ENCODE results near the gene CSK. TPM values are rescaled to one million over a fixed set of nuclear protein-coding genes. Genes with fewer than 3 reads are reported as not detected.

Gene CSK
- total RNA-seq, 3 donors from 2014 or later (not counting 1 experiment from before 2014, with no cell fraction given) = 282 to 334 (median 287) TPM

DNA sequence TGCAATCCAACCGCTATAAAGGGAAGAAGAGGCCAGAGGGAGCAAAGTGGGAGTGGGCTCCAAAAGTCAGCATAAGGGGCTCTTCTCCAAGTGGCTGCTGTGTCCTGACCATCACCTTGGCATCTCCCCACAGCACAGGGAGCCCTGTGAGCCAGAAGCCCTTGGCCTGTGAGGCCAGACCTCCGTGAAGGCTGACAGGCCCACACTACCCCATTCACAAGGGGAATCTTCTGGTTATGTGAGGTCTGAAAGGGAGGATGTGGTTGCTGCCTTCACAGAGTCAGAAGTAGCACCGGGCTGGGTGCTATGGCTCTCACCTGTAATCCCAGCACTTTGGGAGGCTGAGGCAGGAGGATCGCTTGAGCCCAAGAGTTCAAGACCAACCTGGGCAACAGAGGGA, 63.7 kb downstream of the CSK start:
- Histone ChIP-seq H3K9me3 (ENCODE audit: control insufficient read depth, insufficient read depth, low read length) (no peaks in the 10 kb centered on the region), H3K4me1 (ENCODE audit: control insufficient read depth, insufficient read depth, low read length) (peaks cover 48% of the 10 kb centered on the region), H3K27me3 (ENCODE audit: control insufficient read depth, insufficient read depth, low read length) (no peaks in the 10 kb centered on the region), H3K4me3 (ENCODE audit: low read length) (no peak overlapping the region), H3K36me3 (ENCODE audit: control insufficient read depth, insufficient read depth, low read length) (peaks cover 34% of the 10 kb centered on the region), H3K27ac (ENCODE audit: low read length) (peak overlapping the region; percentile 80)
- ATAC-seq (peak in 1 of 3 donors; percentile 5), DNase-seq (peak in 1 of 2 donors; percentile 56)
- peak overlapping the region; percentile 91 for H3K27ac Mint-ChIP-seq
- 26% methylated on average over 4 of the region's 4 CpGs for WGBS (ENCODE audit: insufficient coverage)
- TF ChIP-seq, protein P1, sequence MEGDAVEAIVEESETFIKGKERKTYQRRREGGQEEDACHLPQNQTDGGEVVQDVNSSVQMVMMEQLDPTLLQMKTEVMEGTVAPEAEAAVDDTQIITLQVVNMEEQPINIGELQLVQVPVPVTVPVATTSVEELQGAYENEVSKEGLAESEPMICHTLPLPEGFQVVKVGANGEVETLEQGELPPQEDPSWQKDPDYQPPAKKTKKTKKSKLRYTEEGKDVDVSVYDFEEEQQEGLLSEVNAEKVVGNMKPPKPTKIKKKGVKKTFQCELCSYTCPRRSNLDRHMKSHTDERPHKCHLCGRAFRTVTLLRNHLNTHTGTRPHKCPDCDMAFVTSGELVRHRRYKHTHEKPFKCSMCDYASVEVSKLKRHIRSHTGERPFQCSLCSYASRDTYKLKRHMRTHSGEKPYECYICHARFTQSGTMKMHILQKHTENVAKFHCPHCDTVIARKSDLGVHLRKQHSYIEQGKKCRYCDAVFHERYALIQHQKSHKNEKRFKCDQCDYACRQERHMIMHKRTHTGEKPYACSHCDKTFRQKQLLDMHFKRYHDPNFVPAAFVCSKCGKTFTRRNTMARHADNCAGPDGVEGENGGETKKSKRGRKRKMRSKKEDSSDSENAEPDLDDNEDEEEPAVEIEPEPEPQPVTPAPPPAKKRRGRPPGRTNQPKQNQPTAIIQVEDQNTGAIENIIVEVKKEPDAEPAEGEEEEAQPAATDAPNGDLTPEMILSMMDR (IDR thresholded peaks at IDR 0.05) = no peak
- H3K36me3 Mint-ChIP-seq = peaks cover 15% of the 10 kb centered on the region
- peaks cover 18 to 49% of the 10 kb centered on the region in 2 donors for H3K4me1 Mint-ChIP-seq
- H3K27me3 Mint-ChIP-seq (ENCODE audit: low read depth in 2 of 2) = no peaks in the 10 kb centered on the region
- no peaks in the 10 kb centered on the region for H3K9me3 Mint-ChIP-seq
- intact Hi-C loops (cut with micrococcal nuclease) = loop anchor here (2.0 to 10.0 kb wide), 3 partner anchors 13 to 359 kb away; partner anchors contain the start of genes C15orf39 and SCAMP2
- H3K4me3 Mint-ChIP-seq = peak overlapping the region; percentile 74

- Histone ChIP-seq H3K27me3 (ENCODE audit: control insufficient read depth, insufficient read depth, low read length) (no peaks in the 10 kb centered on the region), H3K9me3 (ENCODE audit: control insufficient read depth, insufficient read depth, low read length) (no peaks in the 10 kb centered on the region), H3K4me1 (ENCODE audit: control insufficient read depth, insufficient read depth, low read length) (peaks cover 35% of the 10 kb centered on the region), H3K36me3 (ENCODE audit: control insufficient read depth, insufficient read depth, low read length) (peaks cover 53% of the 10 kb centered on the region), H3K4me3 (ENCODE audit: low read length) (no peak overlapping the region), H3K27ac (ENCODE audit: low read length) (no peak overlapping the region)
- Mint-ChIP-seq H3K27me3 (ENCODE audit: low read depth in 2 of 2) (no peaks in the 10 kb centered on the region), H3K9me3 (no peaks in the 10 kb centered on the region), H3K27ac (no peak overlapping the region), H3K4me1 (peaks cover 18 to 34% of the 10 kb centered on the region in 2 donors), H3K4me3 (no peak overlapping the region), H3K36me3 (peaks cover 15% of the 10 kb centered on the region)
- TF ChIP-seq, protein P1 (IDR thresholded peaks at IDR 0.05) = no peak
- DNase-seq (no peak), ATAC-seq (no peak)
- intact Hi-C loops (cut with micrococcal nuclease) = loop anchor here (10.0 kb wide), 1 partner anchor 357 kb away; the partner anchor contains the start of gene C15orf39
- 96% methylated on average over 3 of the region's 3 CpGs for WGBS (ENCODE audit: insufficient coverage)
These were observed 65.6 kb downstream of the CSK start for GRCh38 chr15:74847432-74847831.

GRCh38 chr15:74850393-74850792, 68.5 kb downstream of the CSK start:
- WGBS (ENCODE audit: insufficient coverage) = 98% methylated on average over 4 of the region's 4 CpGs
- Histone ChIP-seq H3K27ac (ENCODE audit: low read length) (no peak overlapping the region), H3K4me3 (ENCODE audit: low read length) (no peak overlapping the region), H3K36me3 (ENCODE audit: control insufficient read depth, insufficient read depth, low read length) (peaks cover 73% of the 10 kb centered on the region), H3K4me1 (ENCODE audit: control insufficient read depth, insufficient read depth, low read length) (peaks cover 9% of the 10 kb centered on the region), H3K9me3 (ENCODE audit: control insufficient read depth, insufficient read depth, low read length) (no peaks in the 10 kb centered on the region), H3K27me3 (ENCODE audit: control insufficient read depth, insufficient read depth, low read length) (no peaks in the 10 kb centered on the region)
- Mint-ChIP-seq H3K4me1 (peaks cover 5 to 6% of the 10 kb centered on the region in 2 donors), H3K9me3 (no peaks in the 10 kb centered on the region), H3K36me3 (peaks cover 15% of the 10 kb centered on the region), H3K4me3 (no peak overlapping the region), H3K27me3 (ENCODE audit: low read depth in 2 of 2) (no peaks in the 10 kb centered on the region), H3K27ac (no peak overlapping the region)
- no peak for DNase-seq
- intact Hi-C loops (cut with micrococcal nuclease) = no loop called here
- TF ChIP-seq, protein P1 (IDR thresholded peaks at IDR 0.05) = no peak
- ATAC-seq = no peak

- intact Hi-C loops (cut with micrococcal nuclease) = no loop called here
- Mint-ChIP-seq H3K36me3 (peaks cover 15% of the 10 kb centered on the region), H3K27ac (no peak overlapping the region)
These were observed 70.1 kb downstream of the CSK start for GRCh38 chr15:74851960-74852359.

More at GRCh38 chr15:74851960-74852359, 70.1 kb downstream of the CSK start:
- Mint-ChIP-seq H3K4me1 (peaks cover 3 to 9% of the 10 kb centered on the region in 2 donors), H3K27me3 (ENCODE audit: low read depth in 2 of 2) (no peaks in the 10 kb centered on the region), H3K4me3 (no peak overlapping the region), H3K9me3 (no peaks in the 10 kb centered on the region)
- Histone ChIP-seq H3K36me3 (ENCODE audit: control insufficient read depth, insufficient read depth, low read length) (peaks cover 70% of the 10 kb centered on the region), H3K27me3 (ENCODE audit: control insufficient read depth, insufficient read depth, low read length) (no peaks in the 10 kb centered on the region), H3K9me3 (ENCODE audit: control insufficient read depth, insufficient read depth, low read length) (no peaks in the 10 kb centered on the region), H3K4me3 (ENCODE audit: low read length) (no peak overlapping the region), H3K4me1 (ENCODE audit: control insufficient read depth, insufficient read depth, low read length) (peaks cover 6% of the 10 kb centered on the region), H3K27ac (ENCODE audit: low read length) (no peak overlapping the region)
- TF ChIP-seq, protein P1 (IDR thresholded peaks at IDR 0.05) = no peak
- DNase-seq = no peak
- WGBS (ENCODE audit: insufficient coverage) = 100% methylated on average over 7 of the region's 7 CpGs
- ATAC-seq = no peak

Measured in natural killer cell (primary cell).